ENCODE measurements around the gene CSGALNACT2. TPM values are rescaled to one million over a fixed set of nuclear protein-coding genes. Genes with fewer than 3 reads are reported as not detected.

The CSGALNACT2 gene
- total and polyA plus RNA-seq, 2 donors from 2014 or later, result 4.8 to 20.0 TPM

DNA sequence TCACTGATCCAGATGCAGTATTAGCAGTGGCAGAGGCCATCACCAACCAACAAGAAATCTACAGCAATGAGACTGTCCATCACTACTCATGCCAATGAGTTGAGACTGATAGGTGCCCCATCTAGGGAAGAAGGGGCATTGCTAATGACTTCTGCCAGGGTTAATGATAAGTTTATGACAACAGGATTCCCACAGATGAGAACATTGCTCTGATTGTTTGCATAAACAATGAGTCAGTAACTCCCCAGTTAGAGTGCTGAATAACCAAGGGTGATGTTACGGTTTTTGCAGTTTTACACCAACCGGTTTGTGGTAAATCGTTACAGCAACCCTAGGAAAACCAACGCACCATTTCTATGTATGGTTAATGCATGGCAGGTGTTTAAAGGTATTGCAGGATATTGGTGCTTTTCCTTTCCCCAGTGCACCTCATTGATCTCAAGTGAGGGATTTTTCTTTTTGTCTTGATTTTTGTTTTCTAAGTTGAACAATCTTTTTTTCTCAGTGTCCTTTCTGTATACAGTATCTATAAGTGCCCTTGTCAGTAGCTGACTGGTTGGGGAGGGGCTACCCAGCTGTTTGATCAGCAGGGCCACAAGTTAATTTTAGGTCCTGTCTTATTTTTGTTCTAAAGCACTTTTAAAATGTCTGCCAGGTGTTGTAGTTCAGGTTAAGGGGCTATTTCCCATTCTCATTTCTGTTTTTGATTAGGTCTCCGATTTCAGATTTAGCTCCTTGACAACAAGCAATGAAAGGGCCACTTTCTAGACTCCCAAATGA lies 3.9 kb upstream of the CSGALNACT2 start:
- no peak for DNase-seq
- Histone ChIP-seq H3K27me3 (ENCODE audit: control insufficient read depth, insufficient read depth, low read length) (no peaks in the 10 kb centered on the region), H3K9me3 (ENCODE audit: control insufficient read depth in 2 of 3, insufficient read depth in 1 of 3, low read length in 3 of 3) (no peaks in the 10 kb centered on the region), H3K36me3 (ENCODE audit: control insufficient read depth in 2 of 3, insufficient read depth in 3 of 3, low read length in 3 of 3) (no peaks in the 10 kb centered on the region), H3K4me1 (ENCODE audit: control insufficient read depth in 2 of 3, insufficient read depth in 2 of 3, low read depth in 1 of 3, low read length in 3 of 3) (peaks cover 0 to 5% (median 0%) of the 10 kb centered on the region in 3 donors), H3K4me3 (ENCODE audit: low read length in 3 of 3) (no peak overlapping the region), H3K27ac (ENCODE audit: low read depth in 2 of 2, low read length in 2 of 2) (no peak overlapping the region), H3K9ac (ENCODE audit: low read length in 3 of 3) (no peak overlapping the region)
- TF ChIP-seq CTCF (IDR thresholded peaks at IDR 0.05; ENCODE audit: borderline replicate concordance, extremely low read depth, insufficient read depth), result no peak
- no peak for FAIRE-seq
- intact Hi-C loops (cut with DNase I), result no loop called here

- DNase-seq (peak in 1 of 5 donors; percentile 23), FAIRE-seq (no peak)
- H3K27ac ChIP-seq (ENCODE audit: low read depth in 2 of 2, low read length in 2 of 2), result no peak overlapping the region
- TF ChIP-seq CTCF (IDR thresholded peaks at IDR 0.05; ENCODE audit: borderline replicate concordance, extremely low read depth, insufficient read depth), result no peak
- intact Hi-C loops (cut with DNase I), result no loop called here
- no peaks in the 10 kb centered on the region for H3K27me3 ChIP-seq (ENCODE audit: control insufficient read depth, insufficient read depth, low read length)
- no peak overlapping the region for H3K9ac ChIP-seq (ENCODE audit: low read length in 3 of 3)
- no peak overlapping the region for H3K4me3 ChIP-seq (ENCODE audit: low read length in 3 of 3)
- H3K4me1 ChIP-seq (ENCODE audit: control insufficient read depth in 2 of 3, insufficient read depth in 2 of 3, low read depth in 1 of 3, low read length in 3 of 3), result peaks cover 0 to 8% (median 0%) of the 10 kb centered on the region in 3 donors
- H3K9me3 ChIP-seq (ENCODE audit: control insufficient read depth in 2 of 3, insufficient read depth in 1 of 3, low read length in 3 of 3), result no peaks in the 10 kb centered on the region
- H3K36me3 ChIP-seq (ENCODE audit: control insufficient read depth in 2 of 3, insufficient read depth in 3 of 3, low read length in 3 of 3), result no peaks in the 10 kb centered on the region
Observed at GRCh38 chr10:43135064-43135463, 3.2 kb upstream of the CSGALNACT2 start.

GRCh38 chr10:43135656-43136055 lies 2.6 kb upstream of the CSGALNACT2 start:
- Histone ChIP-seq H3K4me3 (ENCODE audit: low read length in 3 of 3) (no peak overlapping the region), H3K9ac (ENCODE audit: low read length in 3 of 3) (no peak overlapping the region), H3K27ac (ENCODE audit: low read depth in 2 of 2, low read length in 2 of 2) (no peak overlapping the region), H3K9me3 (ENCODE audit: control insufficient read depth in 2 of 3, insufficient read depth in 1 of 3, low read length in 3 of 3) (no peaks in the 10 kb centered on the region), H3K27me3 (ENCODE audit: control insufficient read depth, insufficient read depth, low read length) (no peaks in the 10 kb centered on the region), H3K36me3 (ENCODE audit: control insufficient read depth in 2 of 3, insufficient read depth in 3 of 3, low read length in 3 of 3) (no peaks in the 10 kb centered on the region), H3K4me1 (ENCODE audit: control insufficient read depth in 2 of 3, insufficient read depth in 2 of 3, low read depth in 1 of 3, low read length in 3 of 3) (peaks cover 0 to 8% (median 0%) of the 10 kb centered on the region in 3 donors)
- TF ChIP-seq CTCF (IDR thresholded peaks at IDR 0.05; ENCODE audit: borderline replicate concordance, extremely low read depth, insufficient read depth), result no peak
- DNase-seq (no peak), FAIRE-seq (no peak)
- intact Hi-C loops (cut with DNase I), result no loop called here

Data from kidney (tissue), 14 donors.